ENCODE results near the gene BCL11A.

Gene BCL11A

DNA sequence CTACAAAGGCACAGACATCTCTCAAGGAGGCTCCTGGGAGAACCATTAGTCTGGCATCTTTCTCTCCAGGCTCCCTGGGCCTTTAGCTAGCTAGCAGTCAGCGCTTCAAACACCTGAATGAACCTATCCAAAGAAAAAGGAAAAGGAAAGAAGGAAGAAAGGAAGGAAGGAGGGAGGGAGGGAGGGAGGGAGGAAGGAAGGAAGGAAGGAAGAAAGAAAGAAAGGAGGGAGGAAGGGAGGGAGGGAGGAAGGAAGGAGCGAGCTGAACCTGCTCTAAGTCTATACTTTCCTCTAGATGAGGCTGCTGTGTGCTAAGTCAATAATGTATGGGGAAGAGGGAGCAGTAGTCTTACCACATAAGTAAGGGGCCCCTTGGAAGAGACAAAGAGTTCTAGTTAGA, 5.1 kb upstream of the BCL11A start:
- no peak for DNase-seq

DNA sequence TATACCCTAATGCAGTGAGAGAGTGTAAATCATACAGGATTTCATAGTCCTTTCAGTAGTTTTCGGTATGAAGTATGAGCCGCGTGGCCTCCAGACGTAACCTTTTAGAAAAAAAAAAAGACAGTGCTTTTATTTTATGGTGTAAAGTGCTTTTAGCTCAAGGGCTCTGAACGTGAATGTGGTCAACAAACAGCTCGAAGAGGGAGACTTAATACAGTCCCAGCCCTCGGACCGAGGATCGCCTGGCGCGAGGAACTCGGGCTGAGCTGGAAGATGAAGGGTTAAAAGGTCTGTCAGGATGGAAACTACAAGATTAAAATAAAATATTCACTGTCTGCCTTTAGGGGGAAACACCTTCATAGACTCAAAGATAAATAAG, 4.0 kb upstream of the BCL11A start:
- no peak for DNase-seq

DNA sequence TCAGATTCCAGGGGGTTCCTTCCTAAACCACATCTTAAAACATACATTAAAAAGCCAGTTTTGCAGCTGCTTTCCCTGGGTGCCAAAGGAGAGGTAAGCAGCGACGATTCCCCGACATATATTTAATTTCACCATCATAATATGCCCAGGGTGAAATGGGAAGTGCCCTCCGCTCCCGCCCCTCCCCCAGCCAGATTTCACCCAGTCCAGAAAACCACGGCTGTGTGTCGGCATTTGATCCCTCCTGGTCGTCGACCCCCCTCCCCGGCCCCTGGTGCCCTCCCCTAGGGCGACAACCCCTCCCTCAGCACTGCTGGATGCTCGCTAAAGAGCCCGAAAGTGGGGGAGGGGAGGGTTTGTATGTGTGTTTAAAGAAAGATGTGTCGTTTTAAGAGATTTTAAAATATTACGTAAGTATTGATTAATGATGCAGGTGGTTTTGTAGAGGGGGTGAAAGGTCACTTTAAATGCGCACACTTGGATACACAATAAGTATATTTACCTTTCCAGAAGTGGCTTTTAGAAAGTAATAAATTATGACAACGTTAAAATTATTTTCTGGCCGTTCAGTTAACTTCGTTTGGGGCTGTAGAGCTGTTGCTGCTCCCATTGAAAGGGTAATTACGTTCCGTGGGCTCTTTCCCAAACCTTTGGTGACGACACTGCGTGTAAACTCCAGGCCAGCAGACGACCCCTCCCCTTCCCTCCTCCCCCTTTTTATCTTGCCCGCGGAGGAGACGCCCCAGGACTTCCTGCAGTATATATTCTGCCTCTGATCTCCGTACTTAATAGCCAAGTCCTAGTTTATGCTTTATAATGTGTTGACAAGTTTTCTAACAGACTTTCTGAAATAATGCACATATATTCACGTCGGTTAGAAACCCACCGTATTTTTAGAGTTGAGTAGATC, 3.4 kb upstream of the BCL11A start:
- DNase-seq = no peak

DNA sequence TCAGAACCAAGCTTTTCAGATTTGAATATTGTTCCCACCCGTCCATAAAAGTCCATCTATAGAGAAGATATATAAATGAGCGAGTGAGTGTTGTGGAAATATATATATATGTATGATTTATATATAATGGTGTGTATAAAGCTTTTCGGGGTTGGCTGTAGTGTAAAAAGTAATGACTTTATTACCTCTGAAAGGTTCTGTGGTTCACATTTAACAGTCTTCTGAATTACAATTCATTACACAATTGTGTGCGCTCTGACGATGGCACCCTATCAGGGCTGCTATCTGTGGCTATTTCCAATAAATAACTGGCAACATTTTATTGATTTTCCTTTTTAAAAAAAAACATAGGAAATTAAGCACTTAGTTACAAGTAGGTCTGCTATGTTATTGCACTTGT, 2.7 kb upstream of the BCL11A start:
- DNase-seq = no peak

DNA sequence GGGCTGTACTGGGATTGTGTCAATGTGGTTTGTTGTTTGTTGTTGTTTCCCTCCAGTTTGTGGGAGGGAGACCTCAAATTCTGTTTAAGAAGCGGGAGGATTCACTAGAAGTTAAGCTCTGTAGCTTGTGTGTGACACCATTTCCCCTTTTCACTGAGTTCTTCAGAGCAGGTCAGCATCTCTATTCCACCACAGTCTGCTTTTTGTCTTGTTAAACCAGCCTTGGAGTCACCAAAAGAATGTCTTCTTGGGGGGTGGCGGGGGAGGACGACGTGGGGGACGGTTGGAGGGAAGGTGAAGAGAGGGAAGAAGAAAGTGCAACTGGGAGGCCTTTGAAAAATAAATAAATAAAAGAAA, 2.3 kb upstream of the BCL11A start:
- no peak for DNase-seq

DNA sequence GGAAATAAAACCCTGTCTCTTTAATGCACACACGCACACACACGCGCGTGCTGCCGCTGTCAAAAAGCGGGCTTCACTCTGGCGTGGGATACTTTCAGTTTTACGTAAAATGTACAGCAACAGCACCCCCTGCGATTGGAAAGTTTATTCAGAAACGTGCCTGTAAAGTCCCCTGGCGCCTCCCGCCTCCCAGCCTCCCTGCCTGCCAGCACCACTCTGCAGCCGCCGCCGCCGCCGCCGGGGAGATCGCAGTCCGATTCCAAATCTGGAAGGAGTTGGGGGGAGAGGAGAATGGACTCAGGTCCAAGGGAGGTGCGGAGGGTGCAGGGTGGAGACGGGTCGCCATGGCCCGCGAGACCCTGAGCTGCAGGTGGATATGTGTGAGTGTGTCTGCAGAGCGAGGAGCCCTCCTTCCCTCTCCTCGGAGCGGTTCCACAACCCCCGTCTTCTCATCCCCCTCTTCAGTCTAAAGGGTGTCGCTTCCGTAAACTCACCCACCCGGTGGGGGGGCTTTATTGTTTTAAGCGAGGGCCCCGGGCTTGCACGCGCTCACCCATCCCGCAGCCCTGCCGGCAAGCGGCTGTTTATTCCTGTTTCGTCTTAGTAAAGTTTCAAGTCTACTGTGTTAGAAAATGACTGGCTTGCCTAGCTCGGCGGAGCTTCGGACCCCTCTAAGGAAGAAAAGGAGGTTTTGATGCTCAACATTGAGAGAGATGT, 1.8 kb upstream of the BCL11A start:
- peak; percentile 78 for DNase-seq

DNA sequence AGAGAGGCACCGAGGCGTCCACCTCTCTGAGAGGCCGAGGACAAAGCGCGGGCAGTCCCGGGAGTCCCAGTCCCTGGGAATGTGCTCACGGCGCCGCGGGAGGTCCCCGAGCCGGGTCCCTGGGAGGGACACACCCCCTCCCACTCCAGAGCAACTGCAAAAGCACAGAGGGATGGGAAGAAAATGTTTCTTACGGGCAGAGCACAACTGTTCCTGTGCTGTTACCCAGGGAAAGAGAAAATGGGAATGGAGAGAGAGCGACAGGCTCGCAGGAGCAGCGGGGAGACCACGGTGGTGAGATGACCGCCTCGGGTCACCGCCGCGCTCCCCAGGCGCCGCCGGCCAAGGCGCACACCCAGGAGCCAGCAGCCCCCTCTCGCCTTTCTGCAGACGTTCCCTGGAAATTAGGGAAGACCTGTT, 1.2 kb upstream of the BCL11A start:
- DNase-seq = no peak

DNA sequence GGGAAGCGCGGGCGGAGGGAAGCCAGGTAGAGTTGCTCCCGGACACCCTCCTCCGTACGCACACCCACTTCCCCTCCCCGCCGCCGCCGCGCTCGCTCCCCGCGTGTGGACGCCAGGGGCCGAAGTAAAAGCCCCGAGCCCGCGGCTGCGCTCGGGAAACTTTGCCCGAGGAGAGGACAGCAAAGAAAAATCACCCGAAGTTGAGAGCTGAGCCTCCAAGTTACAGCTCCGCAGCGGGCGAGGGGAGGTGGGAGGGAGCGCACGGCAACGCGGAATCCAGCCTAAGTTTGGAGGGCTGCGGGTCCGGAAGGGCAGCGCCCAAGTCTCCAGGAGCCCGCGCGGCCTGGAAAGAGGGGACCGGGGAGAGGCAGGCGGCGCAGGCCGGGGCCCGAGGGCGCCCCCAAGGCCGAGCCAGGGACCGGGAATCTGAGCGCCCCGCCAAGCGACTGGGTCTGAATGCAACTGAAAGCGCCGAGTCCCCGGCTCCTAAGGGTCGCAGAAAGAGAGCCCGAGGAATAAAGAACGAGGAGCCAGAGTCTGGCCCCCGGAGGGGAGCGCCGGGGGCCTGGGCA, 706 bp upstream of the BCL11A start:
- no peak for DNase-seq

DNA sequence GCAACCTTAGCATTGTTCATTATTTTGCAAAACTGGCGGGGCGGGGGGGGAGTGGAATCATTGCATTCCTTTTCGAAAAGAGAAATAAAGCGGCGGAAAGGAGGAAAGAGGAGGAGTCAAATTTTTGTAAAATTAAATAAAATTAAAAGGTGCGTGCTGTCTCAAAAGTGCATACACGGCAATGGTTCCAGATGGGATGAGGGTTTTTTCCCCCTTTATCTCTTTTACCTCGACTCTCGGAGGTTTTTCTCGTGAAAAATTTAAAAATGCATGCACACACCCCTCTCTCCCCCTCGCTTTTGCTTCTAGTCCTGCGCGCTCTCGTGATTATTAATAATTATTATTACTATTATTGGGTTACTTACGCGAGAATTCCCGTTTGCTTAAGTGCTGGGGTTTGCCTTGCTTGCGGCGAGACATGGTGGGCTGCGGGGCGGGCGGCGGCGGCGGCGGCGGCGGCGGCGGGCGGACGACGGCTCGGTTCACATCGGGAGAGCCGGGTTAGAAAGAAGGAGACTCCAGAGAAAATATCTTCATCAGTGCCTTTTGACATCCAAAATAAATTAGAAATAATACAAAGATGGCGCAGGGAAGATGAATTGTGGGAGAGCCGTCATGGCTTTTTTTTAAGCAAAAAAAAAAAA, 481 bp downstream of the BCL11A start:
- DNase-seq = no peak

DNA sequence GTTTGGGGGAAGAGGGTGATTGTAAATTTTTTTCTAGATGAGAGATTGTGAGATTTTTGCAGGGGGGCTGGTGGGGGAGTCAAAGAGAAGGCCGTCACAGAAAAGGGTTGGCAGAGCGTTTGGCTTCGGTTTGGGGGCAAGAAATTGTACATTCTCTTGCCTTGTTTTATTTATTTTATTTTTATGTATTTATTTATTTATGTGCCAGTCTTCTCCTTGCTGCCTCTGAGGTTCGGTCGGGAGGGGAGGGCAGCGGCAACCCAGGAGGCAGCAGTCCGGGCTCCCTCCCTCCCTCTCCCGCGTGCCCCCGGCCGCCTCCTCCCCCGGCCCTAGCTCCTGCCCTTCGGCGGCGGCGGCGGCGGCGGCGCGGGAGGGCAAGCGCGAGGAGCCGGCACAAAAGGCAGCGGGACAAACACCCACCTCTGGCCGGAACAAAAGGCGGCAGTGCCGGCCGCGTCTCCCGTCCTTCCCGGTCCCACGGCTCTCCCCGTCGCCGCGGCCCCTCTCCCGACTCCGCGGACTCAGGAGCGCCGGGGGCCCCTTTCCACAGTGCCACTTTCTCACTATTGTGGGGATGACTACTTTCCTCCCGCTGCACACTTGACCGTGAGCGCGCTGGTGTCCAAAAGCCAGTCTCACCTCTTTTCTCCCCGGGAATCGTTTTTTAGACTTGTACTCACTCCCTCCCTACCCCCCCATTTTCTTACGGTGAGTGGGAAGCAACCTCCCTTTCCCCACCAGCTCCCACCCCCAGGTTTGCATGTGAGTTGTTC, 1.2 kb downstream of the BCL11A start:
- DNase-seq = no peak

DNA sequence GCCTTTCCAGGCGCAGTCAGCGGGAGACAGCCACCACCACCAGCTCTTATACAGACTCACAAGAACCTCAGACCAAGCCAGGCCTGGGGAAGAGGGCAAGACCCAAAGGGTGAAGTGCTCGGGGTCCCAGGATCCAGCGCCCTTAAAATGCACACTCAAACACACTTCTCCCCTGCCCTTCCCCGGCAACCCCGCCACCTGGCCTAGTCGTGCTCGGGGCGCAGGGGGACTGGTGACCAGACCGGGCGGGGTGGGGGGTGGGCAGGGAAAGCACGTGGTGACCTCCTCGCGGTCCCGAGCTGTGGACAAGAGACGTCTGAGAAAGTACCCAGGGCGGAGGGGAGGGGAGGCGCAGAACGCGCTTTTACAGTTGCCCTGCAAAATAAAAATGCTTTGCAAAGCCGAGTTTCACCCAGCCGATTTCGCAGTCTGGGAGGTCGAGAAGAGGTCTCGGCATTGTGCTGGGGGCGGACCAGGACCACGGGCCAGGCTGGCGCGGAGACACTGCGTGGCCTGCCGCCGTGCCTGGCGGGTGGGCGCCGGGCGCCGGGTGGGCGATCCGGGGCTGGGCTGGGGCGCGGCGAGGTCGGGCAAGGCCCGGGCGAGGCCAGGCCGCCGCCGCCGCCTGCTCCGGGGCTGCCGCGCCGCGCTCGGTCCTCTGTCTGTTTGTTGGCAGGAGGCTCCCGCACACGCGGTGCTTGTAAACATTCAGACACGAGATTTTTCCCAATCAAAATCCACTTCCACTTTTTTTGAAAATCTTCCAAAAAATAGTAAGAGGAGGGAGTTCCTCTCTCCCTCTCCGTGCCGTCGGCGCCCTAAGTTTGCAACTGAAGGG, 2.0 kb downstream of the BCL11A start:
- peak; percentile 74 for DNase-seq

DNA sequence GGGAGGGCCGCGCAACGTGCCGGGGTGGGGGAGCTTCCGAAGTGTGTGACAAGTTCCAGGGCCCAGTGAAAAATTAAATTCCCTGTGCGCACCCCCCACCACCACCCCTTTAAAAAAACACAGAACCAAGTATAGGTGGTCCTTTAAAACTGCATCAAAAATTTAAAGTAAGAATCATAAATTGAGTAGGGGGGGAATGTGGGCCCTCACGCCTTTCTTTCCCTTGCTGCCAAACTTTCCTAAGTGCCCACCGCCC, 2.5 kb downstream of the BCL11A start:
- DNase-seq = no peak

DNA sequence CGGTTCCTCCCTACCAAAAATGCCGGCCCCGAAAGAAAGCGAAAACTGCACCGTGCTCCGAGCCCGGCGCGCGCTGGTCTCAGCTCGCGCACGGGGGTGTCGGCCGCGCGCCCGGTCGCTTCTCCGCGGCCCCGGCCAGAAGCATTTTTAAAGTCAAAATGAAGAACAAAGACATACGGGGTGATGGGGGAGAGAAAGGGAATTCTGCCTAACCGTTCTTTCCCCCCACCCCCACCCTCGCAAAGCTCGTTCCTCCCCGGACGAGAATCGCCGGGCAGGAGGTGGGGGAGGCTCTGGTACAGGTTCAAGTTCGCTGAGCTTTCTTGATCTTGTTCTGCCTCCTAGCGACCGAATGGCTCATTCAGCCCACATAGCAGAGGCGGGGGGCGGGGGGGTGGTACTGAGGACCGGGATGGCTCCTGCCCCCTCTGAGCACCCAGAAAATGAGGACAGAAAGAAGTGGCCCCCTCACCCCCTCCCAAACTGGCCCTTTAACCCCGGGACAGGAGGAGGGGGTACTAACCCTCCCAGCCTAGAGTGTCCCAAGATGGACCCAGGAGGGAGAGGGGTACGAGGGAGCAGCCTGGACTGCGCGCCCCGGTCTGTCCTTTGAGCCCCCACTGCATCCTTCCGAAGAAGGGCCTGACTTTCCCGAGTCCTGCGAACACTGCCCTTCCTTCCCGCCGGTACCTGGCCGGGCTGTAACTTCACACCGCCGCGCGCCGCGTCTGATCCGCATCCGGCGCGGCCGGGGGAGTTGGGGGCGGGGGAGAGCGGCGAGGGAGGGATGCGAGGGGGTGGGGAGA, 3.1 kb downstream of the BCL11A start:
- peak; percentile 94 for DNase-seq

DNA sequence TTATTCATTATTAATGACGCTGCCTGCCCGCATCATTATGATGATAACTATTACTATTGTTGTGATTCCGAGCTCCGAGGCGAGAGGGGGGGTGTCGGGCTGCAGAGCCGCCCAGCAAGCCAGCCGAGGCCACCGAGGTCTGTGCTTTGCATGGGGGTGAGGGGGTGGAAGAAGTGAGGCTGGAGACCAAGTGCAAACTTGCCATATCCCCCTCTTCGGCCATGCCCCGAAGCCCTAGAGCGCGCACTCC, 3.6 kb downstream of the BCL11A start:
- no peak for DNase-seq

DNA sequence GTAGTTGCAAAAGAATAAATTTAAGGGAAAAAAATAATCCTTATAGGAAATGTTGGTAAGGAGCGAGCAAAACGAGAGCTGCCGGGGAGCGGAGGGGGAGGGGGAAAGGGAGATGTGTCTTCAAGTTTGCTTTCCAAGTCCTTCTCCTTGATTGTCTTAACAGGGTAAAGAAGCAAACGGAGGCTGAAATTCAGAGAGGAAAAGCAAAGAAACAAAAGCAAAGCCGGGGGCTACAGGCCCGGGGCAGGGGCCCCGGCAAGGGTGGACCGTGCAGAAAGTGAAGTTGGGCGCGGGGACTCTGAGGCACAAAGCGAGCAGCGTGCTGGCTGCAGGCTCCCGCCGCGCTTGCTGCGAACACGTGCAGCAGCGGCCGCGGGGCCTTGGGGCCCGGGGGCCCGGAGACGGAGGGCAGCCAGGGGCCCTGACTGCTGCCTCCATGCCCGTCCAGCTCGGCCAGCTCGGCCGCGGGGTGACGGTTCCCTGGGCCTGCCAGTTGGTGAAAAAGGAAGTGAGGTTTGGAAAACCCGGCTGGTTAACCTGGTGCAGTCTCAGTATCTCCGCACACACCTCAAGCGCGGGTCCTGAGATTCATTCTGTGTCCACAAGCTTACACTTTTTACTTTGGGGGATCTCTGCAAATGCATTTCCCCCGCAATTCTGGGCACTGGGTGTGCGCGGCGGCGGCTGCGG, 4.1 kb downstream of the BCL11A start:
- DNase-seq = no peak

DNA sequence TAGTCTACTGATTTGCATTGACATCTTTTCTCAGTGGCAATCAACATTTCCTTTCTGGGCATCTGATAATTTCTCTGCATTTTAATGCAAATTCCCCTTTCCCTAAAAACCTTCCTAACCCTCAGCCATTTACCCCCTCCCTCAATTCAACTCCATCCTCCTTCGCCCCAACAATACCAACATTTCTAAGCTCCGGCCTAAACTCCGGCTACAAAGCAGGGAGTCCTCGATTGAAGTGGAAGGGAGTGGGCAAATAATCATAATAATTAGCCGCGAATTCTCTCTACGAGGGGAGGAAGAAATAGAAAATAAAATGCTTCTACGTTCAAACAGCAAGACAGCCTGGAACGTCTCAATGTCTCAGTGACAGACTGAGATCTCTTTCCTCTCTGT, 4.6 kb downstream of the BCL11A start:
- DNase-seq = no peak

DNA sequence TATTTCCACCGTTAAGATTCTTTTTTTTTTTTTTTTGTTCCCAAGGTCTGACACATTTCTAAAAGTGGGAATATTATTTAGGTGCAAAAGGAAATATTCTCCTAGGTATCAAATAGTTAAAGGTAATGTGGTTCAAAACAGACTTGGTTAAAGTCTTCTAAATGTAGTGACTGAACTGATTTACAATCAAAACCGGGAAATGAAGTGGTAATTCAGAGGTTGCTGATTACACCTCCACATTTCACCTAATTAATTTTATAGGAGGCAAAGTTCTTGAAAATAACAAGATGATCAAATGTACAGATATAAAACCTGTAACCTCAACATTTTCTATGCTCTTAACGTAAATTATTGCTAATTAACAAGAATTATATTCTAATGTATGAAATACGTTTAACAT, 5.1 kb downstream of the BCL11A start:
- no peak for DNase-seq

DNA sequence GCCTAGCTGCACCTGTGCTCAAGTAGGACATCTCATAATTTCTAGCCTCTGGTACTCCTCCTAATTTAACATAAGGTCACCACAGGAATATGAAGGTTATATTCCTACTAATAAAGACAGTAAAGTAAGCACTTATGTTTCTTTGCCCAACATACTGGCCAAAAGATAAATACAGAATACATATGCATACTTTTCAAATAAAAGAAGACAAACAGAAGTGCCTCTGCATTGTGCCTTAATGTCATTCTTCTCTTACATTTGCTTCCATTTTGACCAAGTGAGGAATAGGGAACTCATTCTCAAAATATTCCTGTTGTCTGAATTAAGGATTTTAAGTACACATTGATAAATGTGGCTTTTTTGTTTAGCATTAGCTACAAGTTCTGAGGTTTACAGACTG, 5.6 kb downstream of the BCL11A start:
- DNase-seq = no peak

DNA sequence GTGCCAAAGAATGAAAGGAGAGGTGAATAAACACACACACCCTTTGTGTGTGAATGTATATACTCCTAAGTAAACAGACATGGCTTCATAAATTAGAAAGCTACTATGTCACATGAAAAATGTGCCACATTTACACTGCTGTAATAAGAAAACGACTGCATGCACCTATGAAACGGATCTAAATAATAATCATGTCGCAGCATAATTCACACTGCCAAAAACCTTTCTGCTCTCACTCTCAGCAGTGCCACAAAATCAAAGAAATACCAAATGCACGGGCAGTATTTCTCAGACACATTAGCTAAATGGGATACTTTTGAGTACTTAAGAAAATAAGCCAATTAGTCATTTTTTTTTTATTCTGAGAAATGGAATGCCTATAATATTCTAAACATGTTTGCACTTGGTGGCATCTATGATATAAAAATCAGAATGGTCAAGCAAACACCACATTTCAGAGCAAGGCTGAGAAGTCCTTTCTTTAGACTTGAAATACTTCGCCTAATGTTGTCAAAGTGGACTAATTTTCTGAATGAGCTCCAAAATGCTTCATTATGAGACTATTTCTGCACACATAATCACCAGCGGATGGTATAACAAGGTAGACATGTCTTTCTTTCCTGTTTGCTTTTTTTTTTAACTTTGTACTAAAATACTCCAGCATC, 6.6 kb downstream of the BCL11A start:
- no peak for DNase-seq

DNA sequence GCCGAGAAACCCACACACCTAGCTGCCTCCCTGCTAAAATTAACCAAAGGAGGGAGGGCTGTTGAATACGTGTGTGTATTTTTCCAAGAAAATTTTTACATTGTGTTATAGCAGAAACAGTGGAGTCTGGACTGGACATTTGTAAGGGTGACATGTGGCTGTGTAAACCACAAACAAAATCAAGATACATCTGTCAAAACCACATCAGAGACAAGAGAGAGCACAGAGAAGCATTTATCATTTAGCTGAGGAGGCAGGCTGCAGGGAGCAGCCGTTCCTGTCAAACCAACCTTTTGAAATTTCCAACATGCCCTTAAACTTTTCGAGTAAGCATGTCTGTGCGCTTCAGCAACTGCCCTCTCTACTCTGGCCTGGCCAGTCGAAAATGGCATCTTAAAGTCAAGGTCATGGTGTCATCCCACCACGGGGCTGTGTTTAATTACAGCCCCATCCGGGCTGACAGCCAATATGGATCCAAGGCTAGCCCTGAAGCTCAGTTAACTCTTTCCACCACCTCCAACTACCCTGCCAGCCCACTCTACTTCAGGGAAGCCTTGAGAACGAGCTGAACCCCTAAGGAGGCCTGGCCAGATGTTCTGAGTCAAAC, 8.4 kb downstream of the BCL11A start:
- no peak for DNase-seq

All from fibroblast of skin of right quadriceps (primary cell).